Globus pallidus (tissue), 1 donor: Measurements from ENCODE around the gene ZDHHC19.
A peak's percentile ranks its signal among the peaks of the same experiment; 100 is the strongest.
"Not testable (repeated sequence)": the region's sequence is repeated elsewhere in the genome, so short reads cannot be mapped to it uniquely, and the experiment has no call there.

Source experiments
- DNase-seq: peaks from one replicate; pipeline ENCODE4 v3.0.0-alpha.2; 2015; ENCODE audit warnings: low spot score

ZDHHC19 gene

GRCh38 chr3:196177567-196177966, 33.6 kb downstream of the ZDHHC19 start:
- no peak for DNase-seq

- no peak for DNase-seq
Observed at GRCh38 chr3:196175722-196176121, 35.5 kb downstream of the ZDHHC19 start.

DNA sequence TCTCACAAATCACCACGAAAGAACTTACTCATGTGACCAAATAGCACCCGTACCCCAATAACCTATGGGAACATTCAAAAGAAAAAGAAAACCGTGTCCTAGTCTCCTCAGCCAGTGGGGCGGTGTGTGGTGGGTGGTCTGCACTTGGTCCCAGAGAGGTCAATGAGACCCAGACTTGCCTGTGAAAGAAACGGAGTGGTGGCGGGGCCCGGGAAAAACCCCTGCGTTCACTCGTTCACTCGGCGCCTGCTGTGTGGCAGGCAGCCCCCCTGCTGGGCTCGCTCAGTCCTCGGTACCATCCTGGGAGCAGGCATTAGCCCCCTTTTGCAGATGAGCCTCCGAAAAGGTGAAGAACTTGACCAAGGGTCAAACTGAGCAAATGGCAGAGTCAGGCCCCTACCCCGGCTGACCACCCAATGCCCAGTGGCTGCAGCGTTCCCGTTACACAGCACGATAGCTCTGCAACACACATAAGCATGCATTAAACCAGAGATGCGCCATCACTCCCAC, 36.0 kb downstream of the ZDHHC19 start:
- DNase-seq = no peak

DNA sequence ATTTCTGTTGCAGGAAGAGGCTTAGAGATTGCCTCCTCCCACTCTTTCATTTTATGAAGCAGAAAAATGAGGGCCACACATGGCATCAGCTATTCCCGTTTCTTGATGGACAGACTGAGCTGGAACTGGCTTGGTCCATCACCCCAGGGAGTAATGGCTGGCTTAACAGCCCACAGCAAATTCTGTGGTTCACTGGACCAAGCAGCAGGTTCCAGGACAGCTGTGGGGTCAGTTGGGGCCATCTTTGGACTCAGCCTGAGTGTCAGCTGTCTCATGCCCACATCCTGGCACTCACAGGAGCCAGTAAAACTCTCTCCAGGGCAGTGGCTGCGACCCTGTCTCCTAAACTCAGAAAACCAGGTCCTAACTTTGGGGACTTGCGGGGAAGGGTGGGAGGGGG, 36.5 kb downstream of the ZDHHC19 start:
- DNase-seq = no peak

GRCh38 chr3:196170296-196170695, 40.9 kb downstream of the ZDHHC19 start:
- DNase-seq = not testable (repeated sequence)

DNA sequence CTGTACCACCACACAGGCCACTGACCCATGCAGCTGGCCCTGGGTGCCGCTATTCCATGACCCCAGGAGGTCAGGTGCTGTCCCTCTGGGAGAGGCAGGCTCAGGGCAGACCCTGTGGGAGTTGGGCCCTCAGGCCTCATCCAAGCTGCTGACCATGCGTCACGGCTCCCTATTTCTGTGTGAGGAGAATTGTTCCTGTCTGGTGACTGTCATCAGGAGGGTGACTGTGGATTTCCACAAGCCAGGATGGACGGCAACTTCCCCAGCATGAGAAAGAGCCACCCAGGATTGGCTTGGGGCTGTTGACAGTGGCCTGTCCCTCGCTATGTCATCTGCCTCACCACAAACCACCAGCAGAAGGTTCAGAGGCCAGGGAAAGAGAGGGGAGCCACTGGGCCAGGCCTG, 41.4 kb downstream of the ZDHHC19 start:
- no peak for DNase-seq

GRCh38 chr3:196168808-196169391, 42.3 kb downstream of the ZDHHC19 start:
- DNase-seq = no peak

DNA sequence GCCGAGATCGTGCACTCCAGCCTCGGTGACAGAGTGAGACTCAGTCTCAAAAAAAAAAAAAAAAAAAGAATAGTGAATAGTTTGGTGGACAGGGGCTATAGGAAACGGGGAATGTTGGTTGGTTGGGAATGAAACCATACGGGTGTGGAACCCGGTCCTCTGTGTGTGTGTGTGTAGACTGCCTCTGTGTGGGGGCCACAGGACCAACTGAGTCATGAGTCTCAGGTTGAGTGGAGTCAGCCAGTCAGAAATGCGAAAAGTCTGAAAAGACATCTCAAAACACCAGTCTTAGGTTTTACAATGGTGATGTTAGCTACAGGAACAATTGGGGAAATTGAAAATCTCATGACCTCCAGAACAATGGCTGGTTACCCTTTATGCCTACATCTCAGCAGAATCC, 44.5 kb downstream of the ZDHHC19 start:
- DNase-seq = no peak

- no peak for DNase-seq
Observed at GRCh38 chr3:196165850-196166249, 45.4 kb downstream of the ZDHHC19 start.

DNA sequence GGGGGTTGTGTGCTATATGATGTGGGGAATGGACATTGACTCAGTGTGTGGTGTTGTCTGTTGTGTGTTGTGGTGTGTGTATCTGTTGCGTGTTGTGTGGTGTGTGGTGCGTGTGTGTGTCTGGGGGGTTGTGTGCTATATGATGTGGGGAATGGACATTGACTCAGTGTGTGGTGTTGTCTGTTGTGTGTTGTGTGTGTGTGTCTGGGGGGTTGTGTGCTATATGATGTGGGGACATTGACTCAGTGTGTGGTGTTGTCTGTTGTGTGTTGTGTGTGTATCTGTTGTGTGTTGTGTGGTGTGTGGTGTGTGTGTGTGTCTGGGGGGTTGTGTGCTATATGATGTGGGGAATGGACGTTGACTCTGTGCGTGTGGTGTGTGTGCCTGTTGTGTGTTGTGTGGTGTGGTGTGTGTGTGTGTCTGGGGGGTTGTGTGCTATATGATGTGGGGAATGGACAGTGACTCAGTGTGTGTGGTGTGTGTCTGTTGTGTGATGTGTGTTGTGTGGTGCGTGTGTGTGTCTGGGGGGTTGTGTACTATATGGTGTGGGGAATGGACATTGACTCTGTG, 46.1 kb downstream of the ZDHHC19 start:
- DNase-seq = not testable (repeated sequence)

DNA sequence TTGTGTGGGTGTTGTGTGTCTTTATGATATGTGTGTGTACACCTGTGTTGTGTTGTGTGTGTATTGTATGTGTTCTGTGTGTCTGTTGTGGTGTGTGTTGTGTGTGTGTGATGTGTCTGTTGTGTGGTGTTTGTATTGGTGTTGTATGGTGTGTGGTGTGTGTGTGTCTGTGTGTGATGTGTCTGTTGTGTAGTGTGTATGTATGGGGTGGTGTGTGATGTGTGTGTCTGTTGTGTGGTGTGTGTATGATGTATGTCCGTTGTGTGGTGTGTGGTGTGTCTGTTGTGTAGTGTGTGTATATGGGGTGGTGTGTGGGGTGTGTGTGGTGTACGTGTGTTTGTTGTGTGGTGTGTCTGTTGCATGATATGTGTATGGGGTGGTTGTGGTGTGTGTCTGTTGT, 46.6 kb downstream of the ZDHHC19 start:
- DNase-seq = no peak

GRCh38 chr3:196163666-196164493, 47.3 kb downstream of the ZDHHC19 start:
- no peak for DNase-seq

GRCh38 chr3:196163212-196163611, 48.0 kb downstream of the ZDHHC19 start:
- DNase-seq = no peak

DNA sequence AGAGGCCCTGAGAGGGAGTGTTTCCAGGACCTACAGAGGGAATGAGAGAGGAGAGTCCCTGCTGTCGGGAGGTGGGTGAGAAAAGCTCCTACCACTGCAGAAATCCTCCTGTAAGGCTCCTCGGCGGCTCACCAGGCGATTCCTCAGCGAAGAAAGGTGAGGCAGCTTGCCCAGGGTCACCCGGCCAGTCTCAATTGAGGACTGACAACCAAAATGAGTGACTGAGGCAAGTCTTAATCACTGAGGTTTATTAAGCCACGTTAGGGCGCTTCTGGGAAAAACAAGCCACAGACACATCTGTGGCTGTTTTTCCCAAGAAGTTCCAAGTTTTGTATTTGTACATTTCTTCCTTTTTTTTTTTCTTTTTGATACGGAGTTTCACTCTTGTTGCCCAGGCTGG, 48.5 kb downstream of the ZDHHC19 start:
- no peak for DNase-seq

GRCh38 chr3:196159952-196160804, 51.0 kb downstream of the ZDHHC19 start:
- peak; percentile 23 for DNase-seq

DNA sequence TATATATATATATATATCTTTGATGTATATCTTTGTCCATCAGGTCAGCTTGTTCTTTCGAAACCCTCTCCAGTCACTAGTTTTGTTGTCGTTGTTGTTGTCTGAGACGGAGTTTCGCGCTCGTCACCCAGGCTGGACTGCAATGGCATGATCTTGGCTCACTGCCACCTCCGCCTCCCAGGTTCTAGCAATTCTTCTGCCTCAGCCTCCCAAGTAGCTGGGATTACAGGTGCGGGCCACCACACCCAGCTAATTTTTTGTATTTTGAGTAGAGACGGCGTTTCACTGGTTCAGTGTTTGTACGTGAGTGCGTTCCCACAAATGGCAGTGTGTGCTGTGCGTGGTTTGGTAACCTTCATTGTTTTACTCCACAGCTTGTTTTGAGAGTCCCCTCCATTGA, 51.7 kb downstream of the ZDHHC19 start:
- DNase-seq = no peak

GRCh38 chr3:196156160-196156559, 55.0 kb downstream of the ZDHHC19 start:
- no peak for DNase-seq

DNA sequence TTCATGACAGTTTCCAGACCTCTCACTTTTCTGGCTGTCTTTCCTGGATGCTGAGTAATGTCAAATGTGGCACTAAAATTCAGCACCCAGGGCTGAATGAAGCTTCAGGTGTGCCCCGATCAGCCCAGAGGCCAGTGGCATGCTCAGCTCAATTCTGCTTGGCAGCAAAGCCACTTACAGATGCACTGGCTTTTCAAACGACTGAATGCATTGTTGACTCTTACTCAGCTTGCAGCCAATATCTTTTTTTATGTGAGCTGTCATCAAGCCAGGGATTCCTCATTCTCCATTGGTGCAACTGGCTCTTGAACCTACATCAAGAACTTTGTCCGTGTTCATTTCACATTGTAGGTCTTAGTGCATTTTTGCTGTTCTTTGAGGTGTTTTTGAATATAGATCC, 60.7 kb downstream of the ZDHHC19 start:
- DNase-seq = no peak

- DNase-seq = no peak
Observed at GRCh38 chr3:196149831-196150301, 61.3 kb downstream of the ZDHHC19 start.

GRCh38 chr3:196149375-196149774, 61.8 kb downstream of the ZDHHC19 start:
- DNase-seq = no peak
